ENCODE results near the gene DZIP3. TPM values are rescaled to one million over a fixed set of nuclear protein-coding genes. Genes with fewer than 3 reads are reported as not detected.

The DZIP3 gene
- total RNA-seq, 3 donors from 2014 or later (not counting 1 experiment from before 2014, with no cell fraction given), result 12.0 to 24.8 (median 20.8) TPM

DNA sequence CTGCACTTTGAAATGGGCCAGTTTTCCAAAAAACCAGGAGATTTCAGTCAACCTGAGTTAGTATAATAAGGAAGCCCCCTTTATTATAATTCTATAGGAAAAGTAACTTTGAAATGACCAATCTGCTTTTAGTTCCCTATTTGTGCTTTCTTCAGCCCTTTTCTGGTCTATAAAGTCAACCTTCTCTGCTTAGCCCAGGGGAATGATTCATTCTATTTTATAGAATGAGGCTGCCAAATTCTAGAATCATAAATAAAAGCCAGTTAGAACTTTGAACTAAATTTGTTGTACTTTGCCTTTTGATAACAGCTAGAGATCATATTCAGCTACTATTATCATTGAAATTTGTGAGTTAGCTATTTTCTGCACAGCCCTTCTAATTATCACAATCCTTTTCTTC is 25.0 kb upstream of the DZIP3 start:
- no peaks in the 10 kb centered on the region for H3K27me3 ChIP-seq (ENCODE audit: control insufficient read depth, insufficient read depth, low read length)
- H3K9me3 ChIP-seq (ENCODE audit: control insufficient read depth, insufficient read depth, low read length), result no peaks in the 10 kb centered on the region
- intact Hi-C loops (cut with micrococcal nuclease), result no loop called here
- H3K4me1 Mint-ChIP-seq, result no peaks in the 10 kb centered on the region
- H3K4me3 Mint-ChIP-seq, result no peak overlapping the region
- H3K4me3 ChIP-seq (ENCODE audit: low read length), result no peak overlapping the region
- no peaks in the 10 kb centered on the region for H3K9me3 Mint-ChIP-seq
- DNase-seq (no peak), ATAC-seq (no peak)
- no peak overlapping the region for H3K27ac Mint-ChIP-seq
- no peaks in the 10 kb centered on the region for H3K4me1 ChIP-seq (ENCODE audit: control insufficient read depth, insufficient read depth, low read length)
- no peak overlapping the region for H3K27ac ChIP-seq (ENCODE audit: low read length)
- no peaks in the 10 kb centered on the region for H3K36me3 ChIP-seq (ENCODE audit: control insufficient read depth, insufficient read depth, low read length)
- TF ChIP-seq CTCF (IDR thresholded peaks at IDR 0.05), result no peak
- no peaks in the 10 kb centered on the region for H3K27me3 Mint-ChIP-seq (ENCODE audit: low read depth in 2 of 2)
- H3K36me3 Mint-ChIP-seq, result no peaks in the 10 kb centered on the region

DNA sequence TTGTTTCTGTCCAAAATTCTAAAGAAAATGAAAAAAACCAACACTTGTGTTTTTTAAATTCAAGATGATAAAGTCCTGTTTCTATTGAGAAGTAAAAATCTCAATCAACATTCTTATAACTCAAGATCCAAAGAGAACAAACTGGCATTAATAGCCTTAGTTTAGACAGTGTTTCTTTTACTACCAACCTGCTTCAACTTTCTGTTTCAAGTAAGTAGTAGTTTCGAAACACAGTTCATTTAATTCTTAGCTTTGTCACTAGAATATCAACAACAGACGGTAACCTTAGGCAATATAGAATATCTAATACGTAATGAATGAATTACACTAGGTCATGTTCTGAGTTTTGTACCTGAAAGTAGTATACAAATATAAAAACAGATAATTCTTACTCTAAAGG is 24.0 kb upstream of the DZIP3 start:
- Mint-ChIP-seq H3K4me3 (no peak overlapping the region), H3K9me3 (no peaks in the 10 kb centered on the region), H3K27me3 (ENCODE audit: low read depth in 2 of 2) (no peaks in the 10 kb centered on the region), H3K4me1 (no peaks in the 10 kb centered on the region), H3K36me3 (no peaks in the 10 kb centered on the region), H3K27ac (no peak overlapping the region)
- Histone ChIP-seq H3K36me3 (ENCODE audit: control insufficient read depth, insufficient read depth, low read length) (no peaks in the 10 kb centered on the region), H3K4me1 (ENCODE audit: control insufficient read depth, insufficient read depth, low read length) (no peaks in the 10 kb centered on the region), H3K4me3 (ENCODE audit: low read length) (no peak overlapping the region), H3K27ac (ENCODE audit: low read length) (no peak overlapping the region), H3K9me3 (ENCODE audit: control insufficient read depth, insufficient read depth, low read length) (no peaks in the 10 kb centered on the region), H3K27me3 (ENCODE audit: control insufficient read depth, insufficient read depth, low read length) (no peaks in the 10 kb centered on the region)
- WGBS (ENCODE audit: insufficient coverage), result 100% methylated on average over 1 of the region's 3 CpGs
- intact Hi-C loops (cut with micrococcal nuclease), result no loop called here
- TF ChIP-seq CTCF (IDR thresholded peaks at IDR 0.05), result no peak
- ATAC-seq (no peak), DNase-seq (no peak)

- TF ChIP-seq CTCF (IDR thresholded peaks at IDR 0.05), result no peak
- WGBS (ENCODE audit: insufficient coverage), result 100% methylated on average over 1 of the region's 1 CpG
Observed at GRCh38 chr3:108566599-108566998, 22.9 kb upstream of the DZIP3 start.

GRCh38 chr3:108569336-108569735 is 20.2 kb upstream of the DZIP3 start:
- H3K4me3 ChIP-seq (ENCODE audit: low read length), result no peak overlapping the region
- Mint-ChIP-seq H3K9me3 (peaks cover 0 to 3% of the 10 kb centered on the region in 2 donors), H3K27me3 (ENCODE audit: low read depth in 2 of 2) (no peaks in the 10 kb centered on the region), H3K4me1 (no peaks in the 10 kb centered on the region), H3K27ac (no peak overlapping the region), H3K36me3 (no peaks in the 10 kb centered on the region), H3K4me3 (no peak overlapping the region)
- no peaks in the 10 kb centered on the region for H3K9me3 ChIP-seq (ENCODE audit: control insufficient read depth, insufficient read depth, low read length)
- DNase-seq, result no peak
- 92% methylated on average over 4 of the region's 4 CpGs for WGBS (ENCODE audit: insufficient coverage)
- TF ChIP-seq CTCF (IDR thresholded peaks at IDR 0.05), result no peak
- no peaks in the 10 kb centered on the region for H3K4me1 ChIP-seq (ENCODE audit: control insufficient read depth, insufficient read depth, low read length)
- no peak for ATAC-seq
- no peak overlapping the region for H3K27ac ChIP-seq (ENCODE audit: low read length)
- no peaks in the 10 kb centered on the region for H3K36me3 ChIP-seq (ENCODE audit: control insufficient read depth, insufficient read depth, low read length)
- intact Hi-C loops (cut with micrococcal nuclease), result no loop called here
- H3K27me3 ChIP-seq (ENCODE audit: control insufficient read depth, insufficient read depth, low read length), result no peaks in the 10 kb centered on the region

More at GRCh38 chr3:108566599-108566998, 22.9 kb upstream of the DZIP3 start:
- H3K9me3 Mint-ChIP-seq, result no peaks in the 10 kb centered on the region
- H3K4me1 Mint-ChIP-seq, result no peaks in the 10 kb centered on the region
- Histone ChIP-seq H3K36me3 (ENCODE audit: control insufficient read depth, insufficient read depth, low read length) (no peaks in the 10 kb centered on the region), H3K27me3 (ENCODE audit: control insufficient read depth, insufficient read depth, low read length) (no peaks in the 10 kb centered on the region), H3K27ac (ENCODE audit: low read length) (no peak overlapping the region), H3K4me3 (ENCODE audit: low read length) (no peak overlapping the region), H3K9me3 (ENCODE audit: control insufficient read depth, insufficient read depth, low read length) (no peaks in the 10 kb centered on the region), H3K4me1 (ENCODE audit: control insufficient read depth, insufficient read depth, low read length) (no peaks in the 10 kb centered on the region)
- ATAC-seq (no peak), DNase-seq (no peak)
- H3K27ac Mint-ChIP-seq, result no peak overlapping the region
- no peaks in the 10 kb centered on the region for H3K27me3 Mint-ChIP-seq (ENCODE audit: low read depth in 2 of 2)
- H3K4me3 Mint-ChIP-seq, result no peak overlapping the region
- intact Hi-C loops (cut with micrococcal nuclease), result no loop called here
- no peaks in the 10 kb centered on the region for H3K36me3 Mint-ChIP-seq

All from natural killer cell (primary cell).